Fibroblast of the aortic adventitia (primary cell): ENCODE data around the gene SNRPA. TPM values are rescaled to one million over a fixed set of nuclear protein-coding genes. Genes with fewer than 3 reads are reported as not detected.
"Not testable (repeated sequence)": the region's sequence is repeated elsewhere in the genome, so short reads cannot be mapped to it uniquely, and the experiment has no call there.

Experiments
- DNase-seq: peaks from one replicate; pipeline ENCODE4 v3.0.0-alpha.2; 2010; ENCODE audit warnings: low read depth
- H3K4me3 ChIP-seq: 2 replicates; pipeline ENCODE4 v1.5.1; 2011; ENCODE audit warnings: low read depth, mild to moderate bottlenecking, control low read depth, low read length, moderate library complexity
- CTCF ChIP-seq: IDR thresholded peaks from 2 replicates; pipeline ENCODE4 v1.5.1; 2011; ENCODE audit warnings: mild to moderate bottlenecking, low read length, control low read depth, inconsistent platforms; ENCODE audit not compliant: insufficient read depth
- total RNA-seq: library from RNA; depleted of rRNA; stranded (reverse); fragments of >200 nt; gene quantifications from 2 replicates; pipeline ENCODE4 v1.2.3, GENCODE V29; 2012; ENCODE audit warnings: low replicate concordance

Gene SNRPA
- total RNA-seq, 1 donor = 29.8 TPM

DNA sequence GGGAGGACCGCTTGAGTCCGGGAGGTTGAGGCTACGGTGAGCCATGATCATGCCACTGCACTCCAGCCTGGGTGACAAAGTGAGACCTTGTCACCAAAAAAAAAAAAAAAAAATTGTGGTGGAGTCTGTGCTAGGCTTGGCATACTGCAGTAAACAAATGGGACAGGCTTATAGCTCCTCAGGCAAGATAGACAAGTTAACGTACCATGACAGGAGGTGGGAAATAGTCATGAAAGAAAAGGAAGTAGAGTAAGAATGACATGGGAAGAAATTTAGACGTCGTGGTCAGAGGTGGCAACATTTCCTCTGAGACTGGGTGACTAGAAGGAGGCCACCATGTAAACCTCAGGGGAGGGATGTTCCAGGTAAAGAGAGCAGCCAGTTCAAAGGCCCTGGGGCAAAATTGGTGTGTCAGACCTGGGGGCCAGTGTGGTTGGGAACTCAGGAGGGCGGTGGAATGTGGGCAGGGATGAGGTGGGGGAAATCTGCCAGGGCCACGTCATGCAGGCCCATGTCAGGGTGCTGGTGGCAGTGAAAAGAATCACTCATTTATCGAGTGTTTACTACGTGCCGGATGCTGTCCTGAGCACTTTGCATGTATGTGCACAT is 5.6 kb downstream of the SNRPA start:
- no peak for DNase-seq
- H3K4me3 ChIP-seq = no peak overlapping the region
- no peak for TF ChIP-seq CTCF

GRCh38 chr19:40758491-40758890 is 7.5 kb downstream of the SNRPA start:
- H3K4me3 ChIP-seq = no peak overlapping the region
- no peak for TF ChIP-seq CTCF
- DNase-seq = no peak

DNA sequence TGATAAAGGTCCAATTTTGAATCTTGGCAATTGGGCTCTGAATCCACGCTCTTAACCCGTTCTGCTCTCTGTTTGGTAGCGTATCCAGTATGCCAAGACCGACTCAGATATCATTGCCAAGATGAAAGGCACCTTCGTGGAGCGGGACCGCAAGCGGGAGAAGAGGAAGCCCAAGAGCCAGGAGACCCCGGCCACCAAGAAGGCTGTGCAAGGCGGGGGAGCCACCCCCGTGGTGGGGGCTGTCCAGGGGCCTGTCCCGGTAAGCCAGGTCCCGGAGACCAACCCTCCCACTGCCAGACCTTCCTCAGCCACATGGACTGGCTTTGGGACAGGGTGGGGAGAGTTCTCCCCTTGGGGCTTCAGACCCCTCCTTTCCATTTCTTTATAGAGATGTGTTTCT is 8.3 kb downstream of the SNRPA start:
- no peak overlapping the region for H3K4me3 ChIP-seq
- no peak for TF ChIP-seq CTCF
- DNase-seq = no peak

DNA sequence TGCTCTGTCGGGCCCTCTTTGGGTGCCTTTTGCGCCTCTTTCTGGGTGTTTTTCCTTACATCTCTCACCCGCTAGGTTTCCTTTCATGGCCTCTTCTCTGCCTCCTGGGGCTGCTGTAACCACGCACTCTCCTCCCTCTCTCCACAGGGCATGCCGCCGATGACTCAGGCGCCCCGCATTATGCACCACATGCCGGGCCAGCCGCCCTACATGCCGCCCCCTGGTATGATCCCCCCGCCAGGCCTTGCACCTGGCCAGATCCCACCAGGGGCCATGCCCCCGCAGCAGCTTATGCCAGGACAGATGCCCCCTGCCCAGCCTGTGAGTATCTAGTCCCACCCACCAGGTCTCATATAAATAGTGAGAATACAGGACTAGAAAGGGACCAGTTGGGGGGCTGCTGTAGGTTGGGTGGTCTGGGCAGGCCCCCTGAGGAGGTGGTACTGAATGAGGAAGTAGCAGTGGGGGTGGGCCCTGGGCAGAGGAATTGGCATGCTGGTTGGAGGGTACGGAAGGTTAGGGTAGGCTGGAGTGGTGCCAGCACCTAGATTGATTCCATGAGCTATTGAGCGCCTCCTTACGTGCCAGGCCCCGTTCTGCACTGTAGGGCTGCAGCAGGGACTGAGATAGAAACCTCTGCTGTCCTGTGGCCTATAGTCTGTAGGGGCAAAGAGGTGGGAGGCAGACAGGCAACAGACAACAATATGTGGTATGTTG is 11.9 kb downstream of the SNRPA start:
- no peak for TF ChIP-seq CTCF
- H3K4me3 ChIP-seq = no peak overlapping the region
- no peak for DNase-seq

DNA sequence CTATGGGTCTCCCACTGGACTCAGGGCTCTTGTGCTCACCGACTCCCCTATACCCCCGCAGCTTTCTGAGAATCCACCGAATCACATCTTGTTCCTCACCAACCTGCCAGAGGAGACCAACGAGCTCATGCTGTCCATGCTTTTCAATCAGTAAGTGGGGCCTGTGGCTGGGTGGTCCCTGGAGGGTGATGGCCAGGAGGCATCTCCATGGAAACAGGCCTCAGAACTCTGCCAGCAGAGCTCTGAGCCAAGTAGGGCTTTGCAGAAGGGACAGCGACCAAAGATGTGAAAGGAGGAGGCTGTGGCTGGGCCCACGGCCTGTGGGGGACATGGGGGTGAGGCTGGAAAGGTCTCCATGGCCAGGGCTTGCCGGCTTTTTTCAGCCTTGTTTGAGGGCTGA is 12.5 kb downstream of the SNRPA start:
- H3K4me3 ChIP-seq = no peak overlapping the region
- no peak for TF ChIP-seq CTCF
- DNase-seq = no peak

GRCh38 chr19:40763963-40764362 is 13.0 kb downstream of the SNRPA start:
- no peak for TF ChIP-seq CTCF
- H3K4me3 ChIP-seq = no peak overlapping the region
- no peak for DNase-seq

- DNase-seq, H3K4me3 ChIP-seq: not testable (repeated sequence)
Measured at GRCh38 chr19:40766385-40766784, 15.4 kb downstream of the SNRPA start.
